ENCODE data around the gene NDFIP2.

DNA sequence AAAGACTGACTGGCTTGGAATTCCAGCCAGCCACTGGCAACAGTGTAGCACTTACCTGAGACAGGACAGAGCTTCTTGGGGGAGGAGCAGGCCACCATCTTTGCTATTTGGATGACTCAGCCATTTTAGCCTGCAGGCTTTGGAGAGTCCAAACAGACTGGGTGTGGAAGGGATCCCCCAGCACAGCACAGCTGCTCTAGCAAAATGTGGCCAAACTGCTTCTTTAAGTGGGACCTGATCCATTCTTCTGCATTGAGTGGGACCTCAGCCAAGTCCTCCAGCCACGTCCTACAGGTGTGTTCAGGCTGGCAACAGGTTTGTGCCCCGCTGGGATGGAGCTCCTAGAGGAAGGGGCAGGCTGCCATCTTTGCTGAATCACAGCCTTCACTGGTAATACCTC lies 80.0 kb downstream of the NDFIP2 start:
- TF ChIP-seq, protein P1, sequence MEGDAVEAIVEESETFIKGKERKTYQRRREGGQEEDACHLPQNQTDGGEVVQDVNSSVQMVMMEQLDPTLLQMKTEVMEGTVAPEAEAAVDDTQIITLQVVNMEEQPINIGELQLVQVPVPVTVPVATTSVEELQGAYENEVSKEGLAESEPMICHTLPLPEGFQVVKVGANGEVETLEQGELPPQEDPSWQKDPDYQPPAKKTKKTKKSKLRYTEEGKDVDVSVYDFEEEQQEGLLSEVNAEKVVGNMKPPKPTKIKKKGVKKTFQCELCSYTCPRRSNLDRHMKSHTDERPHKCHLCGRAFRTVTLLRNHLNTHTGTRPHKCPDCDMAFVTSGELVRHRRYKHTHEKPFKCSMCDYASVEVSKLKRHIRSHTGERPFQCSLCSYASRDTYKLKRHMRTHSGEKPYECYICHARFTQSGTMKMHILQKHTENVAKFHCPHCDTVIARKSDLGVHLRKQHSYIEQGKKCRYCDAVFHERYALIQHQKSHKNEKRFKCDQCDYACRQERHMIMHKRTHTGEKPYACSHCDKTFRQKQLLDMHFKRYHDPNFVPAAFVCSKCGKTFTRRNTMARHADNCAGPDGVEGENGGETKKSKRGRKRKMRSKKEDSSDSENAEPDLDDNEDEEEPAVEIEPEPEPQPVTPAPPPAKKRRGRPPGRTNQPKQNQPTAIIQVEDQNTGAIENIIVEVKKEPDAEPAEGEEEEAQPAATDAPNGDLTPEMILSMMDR (IDR thresholded peaks at IDR 0.05), result no peak
- no peak for TF ChIP-seq POLR2A (IDR thresholded peaks at IDR 0.05; ENCODE audit: low read depth)
- no peak for TF ChIP-seq EP300 (IDR thresholded peaks at IDR 0.05)

Data from esophagus muscularis mucosa (tissue), 4 donors.